GM12872 (cell line): ENCODE measurements around the gene ZPR1.

Experiments used
- TF ChIP-seq, protein P1 (sequence below): IDR thresholded peaks from 3 replicates; pipeline ENCODE4 v1.5.1; 2011; ENCODE audit warnings: low read depth, mild to moderate bottlenecking, low read length, moderate library complexity; ENCODE audit not compliant: insufficient read depth

ZPR1 gene

GRCh38 chr11:116819049-116819448 lies 31.2 kb upstream of the ZPR1 start:
- TF ChIP-seq, protein P1, sequence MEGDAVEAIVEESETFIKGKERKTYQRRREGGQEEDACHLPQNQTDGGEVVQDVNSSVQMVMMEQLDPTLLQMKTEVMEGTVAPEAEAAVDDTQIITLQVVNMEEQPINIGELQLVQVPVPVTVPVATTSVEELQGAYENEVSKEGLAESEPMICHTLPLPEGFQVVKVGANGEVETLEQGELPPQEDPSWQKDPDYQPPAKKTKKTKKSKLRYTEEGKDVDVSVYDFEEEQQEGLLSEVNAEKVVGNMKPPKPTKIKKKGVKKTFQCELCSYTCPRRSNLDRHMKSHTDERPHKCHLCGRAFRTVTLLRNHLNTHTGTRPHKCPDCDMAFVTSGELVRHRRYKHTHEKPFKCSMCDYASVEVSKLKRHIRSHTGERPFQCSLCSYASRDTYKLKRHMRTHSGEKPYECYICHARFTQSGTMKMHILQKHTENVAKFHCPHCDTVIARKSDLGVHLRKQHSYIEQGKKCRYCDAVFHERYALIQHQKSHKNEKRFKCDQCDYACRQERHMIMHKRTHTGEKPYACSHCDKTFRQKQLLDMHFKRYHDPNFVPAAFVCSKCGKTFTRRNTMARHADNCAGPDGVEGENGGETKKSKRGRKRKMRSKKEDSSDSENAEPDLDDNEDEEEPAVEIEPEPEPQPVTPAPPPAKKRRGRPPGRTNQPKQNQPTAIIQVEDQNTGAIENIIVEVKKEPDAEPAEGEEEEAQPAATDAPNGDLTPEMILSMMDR: no peak

DNA sequence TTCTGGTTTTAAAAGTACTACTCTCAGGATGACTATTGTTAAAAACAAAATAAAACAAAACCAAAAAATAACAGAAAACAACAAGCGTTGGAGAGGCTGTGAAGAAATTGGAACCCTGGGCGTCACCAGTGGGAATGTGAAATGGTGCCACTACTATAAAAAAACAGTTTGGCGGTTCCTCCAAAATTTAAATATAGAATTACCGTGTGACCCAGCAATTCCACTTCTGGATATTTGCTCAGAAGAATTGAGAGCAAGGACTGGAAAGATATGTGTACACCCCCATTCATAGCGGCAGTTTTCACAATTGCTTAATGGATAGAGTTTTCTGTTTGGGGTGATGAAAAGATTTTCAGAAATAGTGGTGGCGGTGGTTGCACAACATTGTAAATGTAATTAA lies 26.7 kb upstream of the ZPR1 start:
- TF ChIP-seq, protein P1: no peak

GRCh38 chr11:116813781-116814471 lies 26.1 kb upstream of the ZPR1 start:
- TF ChIP-seq, protein P1: no peak

- TF ChIP-seq, protein P1: no peak
These were observed 25.3 kb upstream of the ZPR1 start for GRCh38 chr11:116813170-116813569.

DNA sequence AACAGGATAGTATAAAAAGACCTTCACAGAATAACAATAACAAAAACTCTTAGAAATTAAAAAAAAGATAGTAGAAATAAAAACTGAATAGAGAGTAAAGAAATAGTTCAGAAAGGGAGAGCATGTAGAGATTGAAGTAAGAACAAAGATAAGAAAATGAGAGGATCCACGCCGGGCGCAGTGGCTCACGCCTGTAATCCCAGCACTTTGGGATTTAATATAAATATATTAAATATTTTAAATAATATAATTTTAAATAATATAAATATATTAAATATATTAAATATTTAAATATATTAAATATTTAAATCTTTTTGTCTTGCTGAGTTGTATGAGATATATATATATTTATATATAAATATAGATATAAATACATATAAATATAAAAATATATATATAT lies 24.3 kb upstream of the ZPR1 start:
- TF ChIP-seq, protein P1: no peak

DNA sequence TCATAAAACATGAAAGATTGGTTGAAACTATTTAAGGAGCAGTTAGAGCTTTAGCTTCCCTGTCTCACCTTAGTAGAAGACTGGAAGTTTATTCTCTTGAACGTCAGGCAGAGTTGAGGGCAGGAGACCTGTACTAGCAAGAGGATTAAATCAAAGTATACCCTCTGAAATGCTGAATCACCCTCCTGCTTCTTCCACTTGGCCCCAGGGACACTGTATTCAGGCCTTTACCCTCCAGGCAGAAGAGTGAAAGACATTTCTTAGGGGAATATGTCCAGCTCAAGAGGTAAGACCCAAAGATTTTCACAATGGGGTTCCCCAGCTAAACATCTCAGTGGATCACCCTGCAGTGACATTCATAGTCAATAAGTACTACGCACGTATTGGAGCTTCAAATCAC lies 23.4 kb upstream of the ZPR1 start:
- TF ChIP-seq, protein P1: no peak

DNA sequence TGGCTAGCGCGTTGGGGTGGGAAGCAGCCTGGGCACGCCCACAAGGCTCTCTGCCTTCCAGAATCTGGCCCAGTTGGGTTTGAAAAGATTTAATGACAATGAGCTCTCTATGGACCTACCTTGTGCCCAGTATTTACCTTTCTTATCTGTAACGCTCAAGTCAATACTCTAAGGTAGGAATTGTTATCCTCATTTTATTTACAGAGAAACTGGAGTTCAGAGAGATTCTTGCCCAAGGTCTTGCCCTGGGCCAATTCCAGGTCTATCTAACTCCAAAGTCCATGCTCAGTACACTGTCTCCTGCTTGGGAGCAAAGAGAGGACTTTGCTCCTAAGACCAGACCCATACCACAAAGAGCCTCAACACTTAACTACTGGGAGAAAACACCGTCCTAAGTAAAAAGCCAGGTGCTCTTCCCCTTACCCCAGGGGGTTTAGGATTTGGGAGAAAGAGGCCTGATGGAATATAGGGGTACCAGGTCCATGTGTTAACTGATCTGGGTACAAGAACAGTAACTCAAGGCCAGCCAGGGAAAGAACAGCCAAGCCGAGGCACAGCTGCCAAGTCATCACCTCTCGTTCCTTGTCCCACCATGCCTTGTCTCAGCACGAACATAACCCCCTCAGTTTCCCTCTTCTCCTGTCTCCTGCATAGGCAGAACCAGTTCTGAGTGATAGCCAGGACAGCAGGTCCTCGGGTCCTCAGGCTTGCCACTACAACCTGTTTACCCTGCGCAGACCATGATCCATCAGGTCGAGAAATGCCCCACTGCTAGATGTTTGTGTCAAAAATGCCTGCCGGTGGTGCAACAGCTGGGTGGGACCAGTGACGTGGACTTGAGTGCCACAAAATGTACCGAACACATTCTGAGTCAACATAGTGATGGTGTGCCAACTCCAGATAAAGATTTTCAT lies 20.7 kb upstream of the ZPR1 start:
- TF ChIP-seq, protein P1: no peak
